Measurements from ENCODE around the gene TAF1A.

The TAF1A gene

DNA sequence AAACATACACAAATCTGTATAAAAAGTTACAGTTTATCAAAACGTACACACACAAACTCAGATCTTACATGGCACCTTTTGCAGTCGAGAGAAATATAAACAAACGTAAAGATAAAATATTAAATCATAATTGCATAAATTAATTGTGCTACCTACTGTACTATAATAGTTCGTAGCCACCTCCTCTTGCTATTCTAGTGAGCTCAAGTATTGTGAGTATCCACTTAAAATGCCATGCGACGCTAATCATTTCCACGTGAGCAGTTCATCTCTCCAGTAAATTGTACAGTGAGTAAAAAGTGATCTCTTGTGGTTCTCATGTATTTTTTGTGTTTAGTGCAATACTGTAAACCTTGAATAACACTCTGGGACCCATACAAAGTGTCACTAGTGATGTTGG lies 34.5 kb upstream of the TAF1A start:
- DNase-seq (ENCODE audit: low read depth): no peak
- no peak overlapping the region for H3K4me3 ChIP-seq (ENCODE audit: control insufficient read depth, low read depth, low read length)
- TF ChIP-seq, protein P1, sequence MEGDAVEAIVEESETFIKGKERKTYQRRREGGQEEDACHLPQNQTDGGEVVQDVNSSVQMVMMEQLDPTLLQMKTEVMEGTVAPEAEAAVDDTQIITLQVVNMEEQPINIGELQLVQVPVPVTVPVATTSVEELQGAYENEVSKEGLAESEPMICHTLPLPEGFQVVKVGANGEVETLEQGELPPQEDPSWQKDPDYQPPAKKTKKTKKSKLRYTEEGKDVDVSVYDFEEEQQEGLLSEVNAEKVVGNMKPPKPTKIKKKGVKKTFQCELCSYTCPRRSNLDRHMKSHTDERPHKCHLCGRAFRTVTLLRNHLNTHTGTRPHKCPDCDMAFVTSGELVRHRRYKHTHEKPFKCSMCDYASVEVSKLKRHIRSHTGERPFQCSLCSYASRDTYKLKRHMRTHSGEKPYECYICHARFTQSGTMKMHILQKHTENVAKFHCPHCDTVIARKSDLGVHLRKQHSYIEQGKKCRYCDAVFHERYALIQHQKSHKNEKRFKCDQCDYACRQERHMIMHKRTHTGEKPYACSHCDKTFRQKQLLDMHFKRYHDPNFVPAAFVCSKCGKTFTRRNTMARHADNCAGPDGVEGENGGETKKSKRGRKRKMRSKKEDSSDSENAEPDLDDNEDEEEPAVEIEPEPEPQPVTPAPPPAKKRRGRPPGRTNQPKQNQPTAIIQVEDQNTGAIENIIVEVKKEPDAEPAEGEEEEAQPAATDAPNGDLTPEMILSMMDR (IDR thresholded peaks at IDR 0.05; ENCODE audit: control insufficient read depth, insufficient read depth, low read depth, low read length, missing control alignments): no peak

DNA sequence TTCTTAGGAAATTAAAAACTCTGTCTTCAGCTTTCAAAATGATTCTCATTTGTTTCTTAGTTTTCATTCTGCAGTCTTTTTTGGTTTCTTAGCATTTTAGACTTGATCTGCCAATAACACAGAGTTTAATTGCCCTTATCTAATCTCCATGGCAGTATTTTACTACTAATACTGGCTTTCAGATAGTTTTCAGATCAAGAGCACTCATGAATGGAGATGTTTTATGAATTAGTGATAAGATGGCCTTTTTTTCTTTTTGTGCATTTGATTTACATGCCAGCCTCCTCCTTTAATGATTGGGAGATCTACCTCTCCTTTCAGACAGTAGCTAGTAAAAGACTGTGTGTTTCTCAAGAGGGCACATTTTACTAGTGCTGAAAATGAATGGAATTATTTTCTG lies 33.7 kb upstream of the TAF1A start:
- TF ChIP-seq, protein P1 (IDR thresholded peaks at IDR 0.05; ENCODE audit: control insufficient read depth, insufficient read depth, low read depth, low read length, missing control alignments): no peak
- DNase-seq (ENCODE audit: low read depth): no peak
- H3K4me3 ChIP-seq (ENCODE audit: control insufficient read depth, low read depth, low read length): no peak overlapping the region

DNA sequence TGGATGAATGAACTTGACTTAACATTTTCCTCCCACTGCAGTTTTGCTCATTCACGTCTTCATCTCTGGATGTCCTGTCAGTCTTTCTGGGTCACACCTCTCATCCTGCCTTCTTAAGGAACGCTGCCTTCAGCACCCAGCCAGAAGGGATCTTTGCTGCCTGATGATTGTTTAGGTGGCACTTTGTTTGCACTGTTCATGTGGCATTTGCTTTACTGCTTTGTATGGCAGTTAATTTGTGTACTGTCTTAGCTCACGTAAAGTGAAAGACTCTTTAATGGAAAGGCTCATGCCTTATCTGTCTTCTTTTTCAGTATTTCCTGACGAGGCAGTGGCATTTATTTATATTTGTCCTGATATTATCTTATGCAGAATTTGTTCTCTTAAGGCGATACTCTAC lies 33.0 kb upstream of the TAF1A start:
- no peak for DNase-seq (ENCODE audit: low read depth)
- TF ChIP-seq, protein P1 (IDR thresholded peaks at IDR 0.05; ENCODE audit: control insufficient read depth, insufficient read depth, low read depth, low read length, missing control alignments): no peak
- H3K4me3 ChIP-seq (ENCODE audit: control insufficient read depth, low read depth, low read length): no peak overlapping the region

DNA sequence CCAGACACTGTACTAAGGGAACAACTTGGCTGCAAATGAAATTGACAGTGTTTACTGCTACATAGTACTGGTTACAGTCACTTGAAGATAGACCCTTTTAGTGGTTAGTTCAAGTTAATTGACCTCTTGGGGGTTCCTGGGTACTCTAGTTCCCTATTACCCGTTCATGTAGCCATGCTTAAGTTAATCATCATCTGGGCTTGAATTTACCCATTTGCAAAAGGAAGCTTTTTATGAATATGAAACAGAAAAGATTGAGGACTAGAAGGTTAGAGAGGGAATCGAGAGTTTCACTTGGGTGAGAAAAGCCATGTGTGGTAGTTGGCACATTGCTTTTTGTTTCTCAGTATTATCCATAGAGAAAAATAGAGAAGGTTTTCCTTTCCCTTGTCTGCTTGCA lies 30.8 kb upstream of the TAF1A start:
- no peak overlapping the region for H3K4me3 ChIP-seq (ENCODE audit: control insufficient read depth, low read depth, low read length)
- DNase-seq (ENCODE audit: low read depth): no peak
- TF ChIP-seq, protein P1 (IDR thresholded peaks at IDR 0.05; ENCODE audit: control insufficient read depth, insufficient read depth, low read depth, low read length, missing control alignments): no peak

DNA sequence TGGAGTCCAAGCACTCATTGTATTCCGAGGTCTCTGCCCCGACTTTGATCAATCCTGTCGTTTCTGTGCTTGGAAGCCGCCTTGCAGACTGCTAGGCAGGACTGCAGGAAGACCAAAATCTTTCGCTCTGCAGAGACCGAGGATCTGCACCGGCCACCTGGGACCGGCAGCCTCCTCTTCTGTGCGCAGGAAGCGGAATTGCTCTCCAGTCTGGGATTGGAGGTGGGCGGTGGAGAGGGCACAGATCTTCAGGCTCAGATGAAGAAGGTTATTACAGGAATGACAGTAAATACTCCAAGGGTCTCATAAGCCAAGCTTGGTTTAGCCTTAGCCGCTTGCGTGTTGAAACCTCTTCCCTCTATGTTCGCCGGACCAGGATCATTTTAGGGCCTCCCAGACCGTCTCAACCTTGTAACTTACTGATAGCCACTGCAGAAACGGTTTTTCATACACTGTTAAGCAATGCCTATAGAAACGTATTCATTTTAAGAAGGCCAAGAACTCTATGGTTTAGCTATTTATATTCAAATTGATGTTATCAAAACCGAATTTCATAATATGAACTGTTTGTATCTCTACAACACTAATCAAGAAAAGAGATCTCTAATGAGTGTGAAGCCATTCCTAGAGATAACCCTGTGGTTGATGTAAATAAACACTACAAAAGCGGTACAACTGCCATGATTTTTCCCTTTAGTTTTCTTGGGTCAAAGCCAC lies 29.3 kb upstream of the TAF1A start:
- peak overlapping the region; percentile 86 for H3K4me3 ChIP-seq (ENCODE audit: control insufficient read depth, low read depth, low read length)
- DNase-seq (ENCODE audit: low read depth): no peak
- TF ChIP-seq, protein P1 (IDR thresholded peaks at IDR 0.05; ENCODE audit: control insufficient read depth, insufficient read depth, low read depth, low read length, missing control alignments): no peak

DNA sequence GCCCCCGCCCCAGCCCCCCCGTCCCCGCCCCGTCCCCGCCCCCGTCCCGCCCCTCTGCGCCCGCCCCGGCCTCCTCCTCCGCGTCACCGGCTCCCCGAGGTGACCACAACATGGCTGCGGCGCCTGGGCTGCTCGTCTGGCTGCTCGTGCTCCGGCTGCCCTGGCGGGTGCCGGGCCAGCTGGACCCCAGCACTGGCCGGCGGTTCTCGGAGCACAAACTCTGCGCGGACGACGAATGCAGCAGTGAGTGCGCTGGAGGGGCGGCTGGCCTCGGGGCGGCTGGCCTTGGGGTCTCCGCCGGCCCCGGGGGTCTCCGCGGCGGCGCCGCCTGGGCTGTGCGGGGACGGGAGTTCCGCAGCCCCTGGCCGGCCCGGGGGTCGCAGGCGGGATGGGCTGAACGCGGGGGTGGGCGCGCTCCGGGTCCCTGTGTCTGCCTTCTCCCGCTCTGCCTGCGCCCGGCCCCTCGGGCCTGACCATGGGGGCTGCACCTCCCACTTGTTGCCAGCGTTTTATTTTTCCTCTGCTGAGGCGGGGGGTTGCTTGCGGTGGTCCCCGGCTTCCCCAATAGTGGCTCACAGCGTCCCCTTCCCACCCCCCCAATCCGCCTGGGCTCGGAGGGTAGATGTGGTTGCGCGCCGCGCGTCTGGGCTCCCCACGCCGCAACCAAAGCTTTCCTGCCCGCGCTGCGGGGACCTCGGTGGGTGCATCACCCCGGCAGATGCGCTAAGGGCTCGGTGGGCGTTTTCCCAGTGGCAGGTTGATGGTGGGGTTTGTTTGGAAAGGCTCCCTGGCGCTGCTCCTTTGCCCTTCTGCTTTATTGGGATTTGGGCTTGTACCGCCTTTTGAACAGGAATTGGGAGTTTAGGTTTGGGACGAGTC lies 28.5 kb upstream of the TAF1A start, which contains the start of gene MIA3:
Gene MIA3 (plus strand): TSS at position 97 of the 879 bp plus-strand sequence. CDS start 14 bp downstream, at position 111.
- no peak for DNase-seq (ENCODE audit: low read depth)
- TF ChIP-seq, protein P1 (IDR thresholded peaks at IDR 0.05; ENCODE audit: control insufficient read depth, insufficient read depth, low read depth, low read length, missing control alignments): no peak
- H3K4me3 ChIP-seq (ENCODE audit: control insufficient read depth, low read depth, low read length): peak within 1 kb of the TSS; percentile 86
